Fibroblast of villous mesenchyme (primary cell): ENCODE results near the gene SLIT3. TPM values are rescaled to one million over a fixed set of nuclear protein-coding genes. Genes with fewer than 3 reads are reported as not detected.

Source experiments
- DNase-seq: peaks from one replicate; pipeline ENCODE4 v3.0.0-alpha.2; 2010; ENCODE audit warnings: low read depth
- H3K4me3 ChIP-seq: 2 replicates; pipeline ENCODE4 v1.5.1; 2011; ENCODE audit warnings: low read depth, mild to moderate bottlenecking, low read length
- CTCF ChIP-seq: IDR thresholded peaks from 2 replicates; pipeline ENCODE4 v1.5.1; 2012; ENCODE audit warnings: low read depth, mild to moderate bottlenecking, low read length; ENCODE audit not compliant: insufficient read depth
- total RNA-seq: library from RNA; depleted of rRNA; stranded (reverse); fragments of >200 nt; gene quantifications from 2 replicates; pipeline ENCODE4 v1.2.3, GENCODE V29; 2012

SLIT3 gene
- total RNA-seq, 1 donor: under 0.01 TPM

- no peak overlapping the region for H3K4me3 ChIP-seq
- no peak for DNase-seq
- TF ChIP-seq CTCF: no peak
These were observed 348.7 kb downstream of the SLIT3 start for GRCh38 chr5:168952196-168952595.

- DNase-seq: no peak
- H3K4me3 ChIP-seq: no peak overlapping the region
- no peak for TF ChIP-seq CTCF
These were observed 349.2 kb downstream of the SLIT3 start for GRCh38 chr5:168951769-168952168.

GRCh38 chr5:168951356-168951755, 349.6 kb downstream of the SLIT3 start:
- peak; percentile 59 for DNase-seq
- no peak overlapping the region for H3K4me3 ChIP-seq
- TF ChIP-seq CTCF: no peak

- TF ChIP-seq CTCF: no peak
- DNase-seq: no peak
- H3K4me3 ChIP-seq: no peak overlapping the region
These were observed 350.5 kb downstream of the SLIT3 start for GRCh38 chr5:168950241-168950951.

GRCh38 chr5:168948746-168949145, 352.2 kb downstream of the SLIT3 start:
- H3K4me3 ChIP-seq: no peak overlapping the region
- TF ChIP-seq CTCF: no peak
- no peak for DNase-seq

GRCh38 chr5:168947212-168947868, 353.6 kb downstream of the SLIT3 start:
- DNase-seq: peak; percentile 25
- no peak overlapping the region for H3K4me3 ChIP-seq
- peak; percentile 80 for TF ChIP-seq CTCF

GRCh38 chr5:168946363-168946762, 354.6 kb downstream of the SLIT3 start:
- TF ChIP-seq CTCF: peak; percentile 8
- no peak for DNase-seq
- no peak overlapping the region for H3K4me3 ChIP-seq
